Measurements from ENCODE around the gene TSSK2. TPM values are rescaled to one million over a fixed set of nuclear protein-coding genes. Genes with fewer than 3 reads are reported as not detected.

TSSK2 gene
- total RNA-seq: not detected in 2 replicates
- polyA plus RNA-seq: not detected in 2 replicates
- not detected in 2 replicates for polyA plus RNA-seq (2011; cell fraction: cytosol; rRNA removed)
- polyA plus RNA-seq (2011; cell fraction: nucleus; rRNA removed): not detected in 2 replicates
- polyA plus RNA-seq (2012): not detected in 2 replicates
- not detected in 2 replicates for polyA minus RNA-seq
- not detected for polyA minus RNA-seq (2011; cell fraction: cytosol; rRNA and poly(A)+ RNA removed)
- polyA minus RNA-seq (2011; cell fraction: nucleus; rRNA and poly(A)+ RNA removed): not detected in 2 replicates
- Bru-seq, nascent RNA: not detected
- not detected for BruChase-seq, experiment 1, labeled RNA remaining after a 6-hour chase
- BruChase-seq, experiment 2, labeled RNA remaining after a 2-hour chase: percentile 14 among the genes with signal in this experiment
- long read RNA-seq: 0 reads

DNA sequence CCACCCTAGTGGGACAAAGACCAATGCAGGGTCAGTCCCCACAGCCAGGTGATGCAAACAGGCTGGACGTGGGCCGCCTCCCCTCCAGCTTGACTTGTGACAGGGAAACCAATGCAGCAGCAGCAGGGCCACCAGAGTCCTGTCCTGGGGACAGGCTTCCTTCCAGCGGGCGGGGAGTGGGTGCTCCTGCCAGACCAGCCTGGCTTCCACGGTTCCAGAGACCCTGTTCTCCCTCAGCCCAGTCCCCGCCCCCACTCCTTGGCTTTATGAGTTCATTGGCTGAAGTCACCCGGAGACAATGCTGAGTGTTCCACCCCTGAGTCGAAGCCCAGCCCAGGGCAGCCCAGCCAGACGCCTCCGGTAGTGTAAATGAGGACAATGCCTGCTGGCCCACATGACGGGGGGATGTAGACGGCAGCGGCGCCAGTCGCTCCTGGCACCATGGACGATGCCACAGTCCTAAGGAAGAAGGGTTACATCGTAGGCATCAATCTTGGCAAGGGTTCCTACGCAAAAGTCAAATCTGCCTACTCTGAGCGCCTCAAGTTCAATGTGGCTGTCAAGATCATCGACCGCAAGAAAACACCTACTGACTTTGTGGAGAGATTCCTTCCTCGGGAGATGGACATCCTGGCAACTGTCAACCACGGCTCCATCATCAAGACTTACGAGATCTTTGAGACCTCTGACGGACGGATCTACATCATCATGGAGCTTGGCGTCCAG is at the start of gene TSSK2:
Gene TSSK2 (plus strand): TSS at position 350 of the 726 bp plus-strand sequence. CDS start 92 bp downstream, at position 442.
- dilution Hi-C loops (cut with MboI; ENCODE audit: extremely low pct_ligation_motif_present, low sequenced_read_pairs) (no loop called here), intact Hi-C loops (cut with micrococcal nuclease) (no loop called here)
- FAIRE-seq: no peak
- Histone ChIP-seq H3K36me3 (ENCODE audit: control insufficient read depth in 2 of 2, extremely low read depth in 1 of 2, insufficient read depth in 2 of 2, low read length in 2 of 2) (peaks cover 3 to 22% of the 10 kb centered on the region in 2 experiments), H3K4me1 (ENCODE audit: control insufficient read depth, extremely low read depth, insufficient read depth, low read length) (no peaks in the 10 kb centered on the region), H3K9ac (replicated peaks; ENCODE audit: extremely low read depth, insufficient read depth, low read length) (no peak within 1 kb of the TSS), H3K9me1 (replicated peaks; ENCODE audit: control insufficient read depth, extremely low read depth, insufficient read depth, low read length) (no peaks in the 10 kb centered on the region), H3K4me3 (replicated peaks in 1 of 3; ENCODE audit: insufficient read depth in 1 of 3, low read depth in 1 of 3, low read length in 3 of 3) (no peak within 1 kb of the TSS), H3K4me2 (ENCODE audit: insufficient read depth, low read length) (no peak within 1 kb of the TSS), H4K20me1 (replicated peaks; ENCODE audit: control insufficient read depth, extremely low read depth, insufficient read depth, low read length) (no peaks in the 10 kb centered on the region), H3K27me3 (ENCODE audit: control insufficient read depth in 2 of 2, insufficient read depth in 2 of 2, low read length in 2 of 2) (no peaks in the 10 kb centered on the region), H2AFZ (ENCODE audit: low read depth, low read length) (no peak within 1 kb of the TSS), H3K79me2 (ENCODE audit: control insufficient read depth, insufficient read depth, low read length) (no peaks in the 10 kb centered on the region), H3K27ac (ENCODE audit: insufficient read depth, low read depth, low read length) (no peak within 1 kb of the TSS), H3K9me3 (replicated peaks; ENCODE audit: control insufficient read depth, insufficient read depth, low read length) (no peaks in the 10 kb centered on the region)
- no TSS peak for BruUV-seq (replicated peaks)
- POLR2A ChIA-PET: no interaction called here
- CTCF ChIA-PET: interaction anchor here (3.5 kb wide), 1 partner anchor 13 kb away, joined by 12 read pairs; the partner anchor contains the start of gene ESS2
- TF ChIP-seq JUN (IDR thresholded peaks at IDR 0.05; ENCODE audit: borderline replicate concordance, insufficient read depth, insufficient read length, low read depth) (no peak), POLR2AphosphoS5 (IDR thresholded peaks at IDR 0.05; ENCODE audit: insufficient read depth, low read depth, low read length) (no peak), EZH2 (IDR thresholded peaks at IDR 0.05; ENCODE audit: borderline replicate concordance, low read depth, low read length, severe bottlenecking) (no peak), GATA2 (IDR thresholded peaks at IDR 0.05; ENCODE audit: insufficient read depth, insufficient read length, low read depth, low read length) (no peak), POLR2A (IDR thresholded peaks at IDR 0.05; ENCODE audit: low read depth, low read length) (no peak)
- TF ChIP-seq, protein P1, sequence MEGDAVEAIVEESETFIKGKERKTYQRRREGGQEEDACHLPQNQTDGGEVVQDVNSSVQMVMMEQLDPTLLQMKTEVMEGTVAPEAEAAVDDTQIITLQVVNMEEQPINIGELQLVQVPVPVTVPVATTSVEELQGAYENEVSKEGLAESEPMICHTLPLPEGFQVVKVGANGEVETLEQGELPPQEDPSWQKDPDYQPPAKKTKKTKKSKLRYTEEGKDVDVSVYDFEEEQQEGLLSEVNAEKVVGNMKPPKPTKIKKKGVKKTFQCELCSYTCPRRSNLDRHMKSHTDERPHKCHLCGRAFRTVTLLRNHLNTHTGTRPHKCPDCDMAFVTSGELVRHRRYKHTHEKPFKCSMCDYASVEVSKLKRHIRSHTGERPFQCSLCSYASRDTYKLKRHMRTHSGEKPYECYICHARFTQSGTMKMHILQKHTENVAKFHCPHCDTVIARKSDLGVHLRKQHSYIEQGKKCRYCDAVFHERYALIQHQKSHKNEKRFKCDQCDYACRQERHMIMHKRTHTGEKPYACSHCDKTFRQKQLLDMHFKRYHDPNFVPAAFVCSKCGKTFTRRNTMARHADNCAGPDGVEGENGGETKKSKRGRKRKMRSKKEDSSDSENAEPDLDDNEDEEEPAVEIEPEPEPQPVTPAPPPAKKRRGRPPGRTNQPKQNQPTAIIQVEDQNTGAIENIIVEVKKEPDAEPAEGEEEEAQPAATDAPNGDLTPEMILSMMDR (IDR thresholded peaks at IDR 0.05; ENCODE audit: extremely low read depth in 1 of 2, insufficient read depth in 1 of 2, low read depth in 1 of 2, low read length in 2 of 2): no peak
- DNase-seq (ENCODE audit: low read depth, low spot score): no peak
